Upper lobe of left lung (tissue), 4 donors: ENCODE measurements around the gene TGM2.

Experiments used
- CTCF ChIP-seq, 6 experiments: fragments of 450-650 bp in 4 of 6; fragments of 200-600 bp in 2 of 6; sonication (generic) in 2 of 6; IDR thresholded peaks; one replicate each; pipeline ENCODE4 v1.5.1; 2016 to 2019; ENCODE audit warnings: antibody characterized with exemption in 6 of 6
- EP300 ChIP-seq, 4 donors: sonication (generic); formaldehyde crosslinking; IDR thresholded peaks; one replicate each; pipeline ENCODE4 v1.5.1; 2017; ENCODE audit warnings: antibody characterized with exemption in 4 of 4, control low read depth in 2 of 4
- POLR2A ChIP-seq, 4 donors: fragments of 450-650 bp; IDR thresholded peaks; one replicate each; pipeline ENCODE4 v1.5.1; 2016 to 2017; ENCODE audit warnings: antibody characterized with exemption in 4 of 4, mild to moderate bottlenecking in 2 of 4
- POLR2AphosphoS5 ChIP-seq, 2 donors: sonication (generic); formaldehyde crosslinking; IDR thresholded peaks; one replicate each; pipeline ENCODE4 v1.5.1; 2017; ENCODE audit warnings: antibody characterized with exemption in 2 of 2

DNA sequence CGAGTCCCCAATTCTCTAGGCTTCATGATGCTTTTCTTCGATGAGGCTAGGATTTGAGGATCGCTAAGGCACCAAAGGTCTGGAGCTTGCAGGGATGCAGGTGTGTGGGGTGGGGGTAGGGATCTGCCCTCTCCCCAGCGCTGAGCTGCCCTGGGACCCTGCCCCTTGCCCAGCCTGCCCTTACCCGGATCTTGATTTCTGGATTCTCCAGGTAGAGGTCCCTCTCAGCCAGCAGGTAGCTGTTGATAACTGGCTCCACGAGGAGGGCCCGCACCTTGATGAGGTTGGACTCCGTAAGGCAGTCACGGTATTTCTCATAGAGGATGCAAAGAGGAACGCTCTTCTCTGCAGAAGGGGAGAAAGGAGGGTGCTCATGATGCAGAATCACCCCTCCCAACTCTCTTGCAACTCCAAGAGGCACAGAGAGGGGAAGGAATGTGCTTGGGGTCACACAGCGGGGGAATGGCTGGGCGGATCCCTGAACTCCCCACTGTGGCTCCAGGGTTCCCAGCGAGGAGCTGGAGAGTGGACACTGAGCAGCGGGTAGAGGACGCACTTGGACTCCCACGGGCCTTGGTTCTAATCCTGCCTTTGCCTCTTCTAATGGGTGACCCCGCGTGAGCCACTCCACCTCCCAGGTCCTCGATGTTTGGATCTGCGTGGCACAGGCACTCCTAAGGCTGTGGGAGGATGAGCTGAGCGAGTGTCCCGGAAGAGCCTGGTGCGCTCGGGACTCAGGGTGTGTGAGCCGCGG is 32.7 kb downstream of the TGM2 start:
- TF ChIP-seq CTCF (IDR thresholded peaks at IDR 0.05) (no peak), POLR2AphosphoS5 (IDR thresholded peaks at IDR 0.05) (no peak), POLR2A (IDR thresholded peaks at IDR 0.05) (no peak), EP300 (IDR thresholded peaks at IDR 0.05) (no peak)
